ENCODE measurements around the gene METTL26. TPM values are rescaled to one million over a fixed set of nuclear protein-coding genes. Genes with fewer than 3 reads are reported as not detected.

METTL26 gene
- total and polyA plus RNA-seq, 9 of the 15 experiments (the other 6 are each of a cell fraction or from before 2014, with no cell fraction given) = 7.3 to 262 (median 80.9) TPM

GRCh38 chr16:678858-679813 lies 43.0 kb upstream of the METTL26 start (continued):
- no peak for TF ChIP-seq TSHZ1 (CRISPR knock-in tag; IDR thresholded peaks at IDR 0.05)
- TF ChIP-seq POLR2AphosphoS5 (IDR thresholded peaks at IDR 0.05; ENCODE audit: control insufficient read depth, insufficient read depth, low read depth, low read length) = peak; percentile 37; the same call in 1 of the 2 replicates
- 0 out of 2 replicates have a peak, but pooled peaks have one; percentile 25 for TF ChIP-seq SMARCA5 (IDR thresholded peaks at IDR 0.05)
- TF ChIP-seq HEY1 (CRISPR knock-in tag; IDR thresholded peaks at IDR 0.05; ENCODE audit: borderline replicate concordance) = no peak
- TF ChIP-seq KLF10 (CRISPR knock-in tag; IDR thresholded peaks at IDR 0.05) = no peak
- TF ChIP-seq ETS2 (tag; IDR thresholded peaks at IDR 0.05; ENCODE audit: borderline replicate concordance, poor library complexity, severe bottlenecking) = no peak
- no peak for TF ChIP-seq TGIF2 (CRISPR knock-in tag; IDR thresholded peaks at IDR 0.05)
- TF ChIP-seq EP400 (IDR thresholded peaks at IDR 0.05) = peak; percentile 80; the same call in 1 of the 2 replicates
- TF ChIP-seq ZBTB5 (IDR thresholded peaks at IDR 0.05) = no peak
- TF ChIP-seq ZBTB2 (IDR thresholded peaks at IDR 0.05) = peak; percentile 40; the same call in 1 of the 2 replicates
- TF ChIP-seq ZNF280A (IDR thresholded peaks at IDR 0.05; ENCODE audit: low read depth, partially characterized antibody) = no peak
- peak; percentile 78 for TF ChIP-seq NKRF (IDR thresholded peaks at IDR 0.05; ENCODE audit: borderline replicate concordance)
- TF ChIP-seq U2AF2 (optimal IDR thresholded peaks at IDR 0.05; ENCODE audit: low read depth, low read length) = no peak
- no peak for TF ChIP-seq SIRT6 (IDR thresholded peaks at IDR 0.05; ENCODE audit: low read depth, low read length)
- no peak for TF ChIP-seq ZNF143 (CRISPR knock-in tag; IDR thresholded peaks at IDR 0.05)
